ENCODE measurements around the gene POLR1E. TPM values are rescaled to one million over a fixed set of nuclear protein-coding genes. Genes with fewer than 3 reads are reported as not detected.

Gene POLR1E
- total RNA-seq, 1 experiment from 2014 or later: 17.7 TPM

- DNase-seq (ENCODE audit: low spot score): no peak
Measured at GRCh38 chr9:37534412-37534811, 48.7 kb downstream of the POLR1E start.

DNA sequence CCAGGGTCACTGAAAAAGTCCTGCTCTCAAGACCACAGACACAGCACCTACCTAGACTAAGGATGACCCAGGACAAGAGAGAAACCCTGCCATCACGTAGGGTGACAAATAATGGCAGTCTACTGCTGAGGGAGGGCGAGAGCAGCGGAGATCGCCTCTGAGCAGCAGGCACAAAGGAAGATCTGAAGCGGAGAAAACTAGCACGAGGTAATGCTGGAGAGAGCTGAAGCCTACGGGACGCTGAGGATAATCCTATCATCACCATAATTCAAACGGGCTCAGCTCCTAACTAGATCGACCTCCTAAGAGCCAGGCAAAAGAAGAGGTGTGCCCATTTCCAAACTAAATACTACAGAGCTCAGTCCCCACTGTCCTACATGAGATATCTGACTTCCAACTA lies 49.2 kb downstream of the POLR1E start:
- no peak for DNase-seq (ENCODE audit: low spot score)

- DNase-seq (ENCODE audit: low spot score): no peak
Measured at GRCh38 chr9:37538099-37538498, 52.4 kb downstream of the POLR1E start.

- DNase-seq (ENCODE audit: low spot score): no peak
Measured at GRCh38 chr9:37539634-37540033, 53.9 kb downstream of the POLR1E start.

DNA sequence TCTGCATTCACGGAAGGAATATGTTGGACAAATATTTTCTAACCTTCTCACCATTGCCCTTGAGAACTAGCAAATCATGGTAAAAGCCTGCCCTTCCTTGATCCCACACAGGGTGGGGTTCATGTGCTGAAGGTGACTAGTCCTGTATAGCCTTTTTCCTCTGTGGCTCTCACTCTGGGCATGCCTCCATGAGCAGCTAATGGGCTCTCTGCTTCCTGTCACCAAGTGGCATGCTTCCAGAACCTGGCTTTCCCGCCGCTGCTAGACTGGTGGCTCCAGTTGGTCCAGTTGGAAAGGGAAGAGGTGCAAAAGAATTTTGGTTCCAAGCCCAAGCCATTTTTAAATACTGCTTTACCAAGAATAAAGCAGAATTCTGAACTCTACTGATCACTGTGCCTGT lies 54.9 kb downstream of the POLR1E start:
- no peak for DNase-seq (ENCODE audit: low spot score)

- no peak for DNase-seq (ENCODE audit: low spot score)
Measured at GRCh38 chr9:37541465-37541864, 55.7 kb downstream of the POLR1E start.

GRCh38 chr9:37542488-37542887 lies 56.7 kb downstream of the POLR1E start:
- DNase-seq (ENCODE audit: low spot score): no peak

DNA sequence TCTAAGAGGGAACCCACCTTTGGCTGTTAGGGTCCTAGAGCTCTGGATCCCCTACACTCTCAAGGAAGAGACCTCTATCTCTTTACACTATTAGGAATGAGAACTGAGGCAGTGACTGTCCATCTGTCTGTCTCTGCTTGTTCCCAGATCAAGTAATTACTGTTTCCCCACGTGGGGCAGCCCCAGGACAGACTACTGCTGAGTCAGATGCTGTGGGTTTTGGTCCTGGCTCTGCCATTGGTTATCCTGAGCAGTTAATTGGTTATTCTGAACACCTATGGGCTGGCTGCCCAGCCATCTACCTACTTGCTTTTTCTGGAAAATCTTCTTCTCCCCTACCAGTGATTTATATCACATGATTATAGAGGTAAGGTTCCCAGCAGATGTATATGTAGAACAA lies 57.1 kb downstream of the POLR1E start:
- DNase-seq (ENCODE audit: low spot score): no peak

GRCh38 chr9:37543468-37543867 lies 57.7 kb downstream of the POLR1E start:
- no peak for DNase-seq (ENCODE audit: low spot score)

DNA sequence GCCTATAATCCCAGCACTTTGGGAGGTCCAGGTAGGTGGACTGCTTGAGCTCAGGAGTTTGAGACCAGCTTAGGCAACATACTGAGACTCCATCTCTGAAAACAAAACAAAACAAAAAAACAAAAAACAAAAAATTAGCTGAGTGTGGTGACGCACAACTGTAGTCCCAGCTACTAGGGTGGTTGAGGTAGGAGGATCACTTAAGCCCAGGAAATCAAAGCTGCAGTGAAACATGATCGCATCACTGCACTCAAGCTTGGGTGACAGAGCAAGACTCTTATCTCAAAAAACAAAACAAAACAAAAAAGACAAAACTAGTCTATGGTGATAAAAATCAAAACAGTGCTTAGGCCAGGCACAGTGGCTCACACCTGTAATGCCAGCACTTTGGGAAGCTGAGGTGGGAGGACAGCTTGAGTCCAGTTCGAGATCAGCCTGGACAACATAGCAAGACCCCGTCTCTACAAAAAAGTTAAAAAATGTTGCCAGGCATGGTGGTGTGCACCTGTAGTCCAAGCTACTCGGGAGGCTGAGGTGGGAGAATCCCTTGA lies 61.7 kb downstream of the POLR1E start:
- no peak for DNase-seq (ENCODE audit: low spot score)

DNA sequence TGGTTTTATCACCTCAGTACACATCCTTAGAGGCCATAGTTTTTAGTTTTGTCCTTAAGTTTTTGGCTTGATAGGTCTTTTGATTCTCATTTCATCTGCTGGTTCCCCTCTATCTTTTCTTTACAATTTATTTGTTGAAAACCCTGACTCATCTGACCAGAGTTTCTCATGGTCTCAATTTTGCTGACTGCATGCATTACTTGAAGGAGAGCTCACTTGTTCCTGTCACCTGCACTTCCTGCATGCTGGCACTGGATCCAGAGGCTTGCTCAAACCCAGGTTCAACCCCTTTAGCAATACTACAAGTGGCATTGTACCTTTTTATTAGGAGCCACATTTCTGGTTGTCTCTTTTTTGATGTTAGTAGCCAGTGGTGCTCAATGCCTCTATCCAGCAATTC lies 63.8 kb downstream of the POLR1E start:
- no peak for DNase-seq (ENCODE audit: low spot score)

DNA sequence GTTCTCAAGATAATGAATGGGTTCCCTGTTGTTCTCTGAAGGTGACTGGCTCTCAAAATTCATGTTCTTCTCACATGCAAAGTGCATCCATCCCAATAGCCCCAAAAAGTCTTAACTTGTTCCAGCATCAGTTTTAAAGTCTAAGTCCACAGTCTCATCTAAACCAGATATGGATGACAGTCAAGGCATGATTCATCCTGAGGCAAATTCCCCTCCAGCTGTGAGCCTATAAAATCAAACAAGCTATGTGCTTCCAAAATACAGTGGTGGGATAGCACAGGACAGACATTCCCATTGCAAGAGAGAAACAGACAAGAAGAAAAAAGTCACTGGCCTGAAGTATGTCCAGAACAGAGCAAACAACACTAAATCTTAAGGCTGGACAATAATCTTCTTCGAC lies 65.0 kb downstream of the POLR1E start:
- no peak for DNase-seq (ENCODE audit: low spot score)

DNA sequence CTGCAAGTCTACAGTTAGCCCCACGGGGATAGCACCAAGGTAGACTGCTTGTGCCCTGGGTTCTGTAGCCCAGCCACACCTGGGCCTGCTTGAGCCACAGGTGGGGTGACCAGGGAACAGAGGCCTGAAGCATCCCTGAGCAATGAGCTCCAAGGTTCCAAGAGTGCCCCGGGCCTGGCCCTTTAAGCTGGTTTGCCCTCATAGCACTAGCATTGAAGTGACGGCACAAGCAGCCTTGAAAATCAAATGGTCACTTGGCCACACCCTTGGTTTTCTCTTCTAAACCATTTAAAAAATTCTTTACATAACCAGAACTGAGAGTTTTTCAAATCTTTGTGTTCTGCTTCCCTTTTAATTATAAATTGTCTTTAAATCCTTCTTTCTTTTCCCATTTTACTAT lies 65.7 kb downstream of the POLR1E start:
- DNase-seq (ENCODE audit: low spot score): no peak

GRCh38 chr9:37551888-37552287 lies 66.1 kb downstream of the POLR1E start:
- no peak for DNase-seq (ENCODE audit: low spot score)

Other genes starting within 250 kb of the POLR1E start
- 96.7 and 102 TPM in 2 replicates for gene GRHPR, start 63.3 kb upstream of the POLR1E start, total RNA-seq (2014; rRNA removed; shearing (Covaris generic))
- gene ZBTB5, start 20.5 kb upstream of the POLR1E start, total RNA-seq (2014; rRNA removed; shearing (Covaris generic)): 9.0 and 9.3 TPM in 2 replicates
- gene FBXO10, start 90.4 kb downstream of the POLR1E start, total RNA-seq (2014; rRNA removed; shearing (Covaris generic)): 3.4 and 7.4 TPM in 2 replicates
- gene TOMM5, start 106.6 kb downstream of the POLR1E start, total RNA-seq (2014; rRNA removed; shearing (Covaris generic)): 215 and 224 TPM in 2 replicates
- gene FRMPD1, start 165.0 kb downstream of the POLR1E start, total RNA-seq (2014; rRNA removed; shearing (Covaris generic)): not detected in 2 replicates

Measured in HT-29 (cell line).